A549 (cell line): ENCODE results near the gene BTK.

Source experiments
- CHD2 ChIP-seq: fragments of 150-350 bp; IDR thresholded peaks from 2 replicates; pipeline ENCODE4 v1.6.1; 2014; ENCODE audit warnings: low read length; ENCODE audit not compliant: partially characterized antibody
- ESRRA ChIP-seq: fragments of 150-350 bp; IDR thresholded peaks from 2 replicates; pipeline ENCODE4 v1.6.1; 2014; ENCODE audit warnings: mild to moderate bottlenecking, low read length, borderline replicate concordance
- MYC ChIP-seq: IDR thresholded peaks from 2 replicates; pipeline ENCODE4 v1.6.1; 2012; ENCODE audit warnings: mild to moderate bottlenecking, inconsistent platforms, low read length, improper control_type of control experiment, borderline replicate concordance
- PHF8 ChIP-seq: fragments of 200-600 bp; sonication (generic); IDR thresholded peaks from 2 replicates; pipeline ENCODE4 v1.6.1; 2016; ENCODE audit warnings: low read depth, mild to moderate bottlenecking, antibody characterized with exemption, moderate library complexity, borderline replicate concordance
- SREBF2 ChIP-seq: fragments of 450-650 bp; IDR thresholded peaks from 2 replicates; pipeline ENCODE4 v1.6.1; 2014; ENCODE audit warnings: mild to moderate bottlenecking, moderate library complexity
- TF ChIP-seq, protein P1 (sequence below): IDR thresholded peaks from 2 replicates; pipeline ENCODE4 v1.6.1; 2012
- TF ChIP-seq, protein P2 (sequence below): fragments of >200 bp; sonication (Bioruptor Twin); formaldehyde crosslinking; IDR thresholded peaks from 3 replicates; pipeline ENCODE4 v1.5.1; 2016
- TF ChIP-seq, protein P3 (sequence below): IDR thresholded peaks from 2 replicates; pipeline ENCODE4 v1.6.1; 2012

DNA sequence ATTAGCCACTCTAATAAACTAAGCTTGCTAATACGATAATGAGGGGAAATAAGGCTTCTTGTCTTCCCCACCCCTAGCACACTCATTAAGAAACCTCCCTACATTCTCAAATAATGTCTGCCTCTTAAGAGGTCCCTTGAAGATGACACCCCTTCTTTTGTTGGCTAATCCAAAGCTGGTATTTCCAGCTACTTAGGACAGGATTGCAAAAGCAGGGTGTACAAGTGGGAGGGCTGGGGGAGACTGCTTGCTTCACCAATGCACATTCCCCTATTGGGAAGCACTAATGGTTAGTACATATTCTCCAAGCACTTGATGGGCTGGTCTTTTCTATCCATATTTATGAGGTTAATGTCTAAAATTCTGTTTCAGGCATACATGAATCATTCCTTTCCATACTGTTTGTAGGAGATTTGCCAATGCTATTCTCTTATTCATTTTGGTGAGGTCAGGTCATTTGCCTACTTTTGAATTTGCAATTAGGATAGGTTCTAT is 20.6 kb downstream of the BTK start:
- TF ChIP-seq, protein P1, sequence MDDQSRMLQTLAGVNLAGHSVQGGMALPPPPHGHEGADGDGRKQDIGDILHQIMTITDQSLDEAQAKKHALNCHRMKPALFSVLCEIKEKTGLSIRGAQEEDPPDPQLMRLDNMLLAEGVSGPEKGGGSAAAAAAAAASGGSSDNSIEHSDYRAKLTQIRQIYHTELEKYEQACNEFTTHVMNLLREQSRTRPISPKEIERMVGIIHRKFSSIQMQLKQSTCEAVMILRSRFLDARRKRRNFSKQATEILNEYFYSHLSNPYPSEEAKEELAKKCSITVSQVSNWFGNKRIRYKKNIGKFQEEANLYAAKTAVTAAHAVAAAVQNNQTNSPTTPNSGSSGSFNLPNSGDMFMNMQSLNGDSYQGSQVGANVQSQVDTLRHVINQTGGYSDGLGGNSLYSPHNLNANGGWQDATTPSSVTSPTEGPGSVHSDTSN = no peak
- TF ChIP-seq PHF8 = no peak
- no peak for TF ChIP-seq MYC
- no peak for TF ChIP-seq CHD2
- TF ChIP-seq, protein P2, sequence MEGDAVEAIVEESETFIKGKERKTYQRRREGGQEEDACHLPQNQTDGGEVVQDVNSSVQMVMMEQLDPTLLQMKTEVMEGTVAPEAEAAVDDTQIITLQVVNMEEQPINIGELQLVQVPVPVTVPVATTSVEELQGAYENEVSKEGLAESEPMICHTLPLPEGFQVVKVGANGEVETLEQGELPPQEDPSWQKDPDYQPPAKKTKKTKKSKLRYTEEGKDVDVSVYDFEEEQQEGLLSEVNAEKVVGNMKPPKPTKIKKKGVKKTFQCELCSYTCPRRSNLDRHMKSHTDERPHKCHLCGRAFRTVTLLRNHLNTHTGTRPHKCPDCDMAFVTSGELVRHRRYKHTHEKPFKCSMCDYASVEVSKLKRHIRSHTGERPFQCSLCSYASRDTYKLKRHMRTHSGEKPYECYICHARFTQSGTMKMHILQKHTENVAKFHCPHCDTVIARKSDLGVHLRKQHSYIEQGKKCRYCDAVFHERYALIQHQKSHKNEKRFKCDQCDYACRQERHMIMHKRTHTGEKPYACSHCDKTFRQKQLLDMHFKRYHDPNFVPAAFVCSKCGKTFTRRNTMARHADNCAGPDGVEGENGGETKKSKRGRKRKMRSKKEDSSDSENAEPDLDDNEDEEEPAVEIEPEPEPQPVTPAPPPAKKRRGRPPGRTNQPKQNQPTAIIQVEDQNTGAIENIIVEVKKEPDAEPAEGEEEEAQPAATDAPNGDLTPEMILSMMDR = no peak
- no peak for TF ChIP-seq ESRRA
- TF ChIP-seq, protein P3, sequence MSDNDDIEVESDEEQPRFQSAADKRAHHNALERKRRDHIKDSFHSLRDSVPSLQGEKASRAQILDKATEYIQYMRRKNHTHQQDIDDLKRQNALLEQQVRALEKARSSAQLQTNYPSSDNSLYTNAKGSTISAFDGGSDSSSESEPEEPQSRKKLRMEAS = no peak
- no peak for TF ChIP-seq SREBF2
